HPDE6-E6E7 (cell line): ENCODE results near the gene TFF3.

ENCODE experiments used
- DNase-seq: peaks from one replicate; pipeline ENCODE4 v3.0.0; 2011; ENCODE audit warnings: missing footprints; ENCODE audit errors: extremely low spot score

TFF3 gene

GRCh38 chr21:42346866-42347600 is 31.8 kb upstream of the TFF3 start:
- no peak for DNase-seq

- no peak for DNase-seq
Observed at GRCh38 chr21:42346441-42346840, 31.2 kb upstream of the TFF3 start.

GRCh38 chr21:42344631-42345030 is 29.4 kb upstream of the TFF3 start:
- no peak for DNase-seq

- DNase-seq = no peak
Observed at GRCh38 chr21:42343963-42344510, 28.8 kb upstream of the TFF3 start.

- no peak for DNase-seq
Observed at GRCh38 chr21:42343556-42343955, 28.3 kb upstream of the TFF3 start.

GRCh38 chr21:42343101-42343500 is 27.9 kb upstream of the TFF3 start:
- DNase-seq = no peak

GRCh38 chr21:42341776-42342542 is 26.8 kb upstream of the TFF3 start:
- DNase-seq = no peak

- DNase-seq = no peak
Observed at GRCh38 chr21:42340187-42341050, 25.2 kb upstream of the TFF3 start.

- no peak for DNase-seq
Observed at GRCh38 chr21:42338729-42339715, 23.8 kb upstream of the TFF3 start.

- DNase-seq = peak; percentile 31
Observed at GRCh38 chr21:42337830-42338728, 22.9 kb upstream of the TFF3 start.

GRCh38 chr21:42337276-42337675 is 22.1 kb upstream of the TFF3 start:
- DNase-seq = no peak

- DNase-seq = no peak
Observed at GRCh38 chr21:42336054-42336453, 20.8 kb upstream of the TFF3 start.

GRCh38 chr21:42332557-42333317 is 17.5 kb upstream of the TFF3 start:
- no peak for DNase-seq

- no peak for DNase-seq
Observed at GRCh38 chr21:42331660-42332059, 16.5 kb upstream of the TFF3 start.

- no peak for DNase-seq
Observed at GRCh38 chr21:42330380-42331371, 15.5 kb upstream of the TFF3 start.

- no peak for DNase-seq
Observed at GRCh38 chr21:42324896-42325295, 9.7 kb upstream of the TFF3 start.

- no peak for DNase-seq
Observed at GRCh38 chr21:42321845-42322244, 6.6 kb upstream of the TFF3 start.

- DNase-seq = no peak
Observed at GRCh38 chr21:42321231-42321630, 6.0 kb upstream of the TFF3 start.
